GM19395 (cell line): Measurements from ENCODE around the gene XXYLT1.

Source experiments
- ATAC-seq: cut with Tn5 transposase; IDR thresholded peaks from one replicate; pipeline ENCODE4 v1.9.1; 2021; ENCODE audit warnings: mild to moderate bottlenecking, moderate library complexity; ENCODE audit not compliant: unreplicated experiment

The XXYLT1 gene

DNA sequence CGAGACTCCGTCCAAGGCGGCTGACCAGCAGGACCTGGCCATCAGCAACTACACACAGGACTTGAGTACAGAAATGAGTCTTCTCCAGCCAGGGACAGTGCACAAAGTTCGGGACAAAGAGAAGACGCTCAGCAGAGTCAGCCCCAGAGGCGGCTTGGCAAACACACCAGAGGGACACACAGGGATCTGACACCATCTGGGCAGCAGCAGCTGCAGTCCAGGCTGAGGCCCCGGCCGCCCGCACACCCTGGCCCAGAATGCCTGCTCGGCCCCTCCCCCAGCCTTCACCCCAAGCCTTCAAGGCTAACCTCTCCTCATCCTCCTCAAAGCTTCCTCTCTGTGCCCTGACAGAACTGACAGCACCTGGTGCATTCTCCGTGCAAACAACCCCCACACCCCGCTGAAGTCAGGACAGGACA, 61.1 kb downstream of the XXYLT1 start:
- ATAC-seq, result no peak

DNA sequence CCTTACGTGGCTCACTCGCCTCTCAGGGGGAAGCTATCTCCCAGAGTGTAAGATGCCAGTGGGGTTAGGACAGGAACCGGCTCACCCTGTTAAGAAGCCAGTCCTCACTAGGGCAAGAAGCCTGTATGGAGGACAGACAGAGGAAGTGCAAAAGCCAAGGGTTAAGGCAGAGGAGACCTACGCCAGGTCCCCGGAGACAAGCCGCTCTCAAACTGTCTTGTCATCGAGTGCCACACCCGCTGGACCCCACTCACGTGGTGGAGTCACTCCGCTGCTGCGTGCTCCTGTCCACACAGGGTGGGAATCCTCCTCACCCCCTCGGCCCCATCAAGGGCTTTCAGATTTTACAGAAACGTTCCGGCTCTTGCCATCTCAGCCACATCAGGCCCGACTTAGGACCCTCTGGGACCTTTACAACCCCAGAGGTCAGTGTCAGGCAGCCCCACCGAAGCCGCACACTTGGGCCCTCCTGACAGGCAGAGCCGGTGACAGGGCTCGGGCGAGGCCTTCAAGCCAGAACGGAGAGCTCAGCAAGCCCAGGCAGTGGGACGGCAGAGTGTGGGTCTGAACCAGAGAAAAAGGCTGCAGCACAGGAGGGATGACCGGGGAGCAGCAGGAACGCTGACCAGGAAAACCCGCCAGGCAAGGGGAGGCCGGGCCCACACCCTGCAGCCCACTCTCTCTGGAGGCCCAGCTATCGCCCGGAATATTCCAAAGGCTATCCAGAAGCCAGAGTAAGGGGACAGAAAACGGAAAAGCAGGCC, 61.7 kb downstream of the XXYLT1 start:
- ATAC-seq, result no peak

DNA sequence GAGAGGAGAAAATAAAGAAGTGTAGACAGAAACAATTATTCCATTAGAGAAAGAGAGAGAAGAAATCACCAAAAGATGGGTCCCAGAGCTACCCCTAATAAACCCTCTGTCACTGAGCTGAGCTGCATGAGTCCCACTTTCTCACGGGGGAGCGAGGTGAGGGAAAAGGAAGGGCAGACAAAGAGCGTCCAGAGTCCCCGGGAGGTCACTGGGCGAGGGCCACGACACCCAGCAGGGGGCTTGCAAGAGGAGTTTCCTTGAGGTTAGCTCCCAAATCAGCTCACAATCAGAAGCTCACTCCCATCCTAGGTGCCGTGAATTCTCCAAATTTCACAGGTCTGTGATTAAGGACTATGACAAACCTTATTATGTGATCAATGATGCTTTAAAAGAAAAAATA, 62.3 kb downstream of the XXYLT1 start:
- no peak for ATAC-seq

- ATAC-seq, result peak; percentile 88
Measured at GRCh38 chr3:195208183-195208582, 62.8 kb downstream of the XXYLT1 start.

DNA sequence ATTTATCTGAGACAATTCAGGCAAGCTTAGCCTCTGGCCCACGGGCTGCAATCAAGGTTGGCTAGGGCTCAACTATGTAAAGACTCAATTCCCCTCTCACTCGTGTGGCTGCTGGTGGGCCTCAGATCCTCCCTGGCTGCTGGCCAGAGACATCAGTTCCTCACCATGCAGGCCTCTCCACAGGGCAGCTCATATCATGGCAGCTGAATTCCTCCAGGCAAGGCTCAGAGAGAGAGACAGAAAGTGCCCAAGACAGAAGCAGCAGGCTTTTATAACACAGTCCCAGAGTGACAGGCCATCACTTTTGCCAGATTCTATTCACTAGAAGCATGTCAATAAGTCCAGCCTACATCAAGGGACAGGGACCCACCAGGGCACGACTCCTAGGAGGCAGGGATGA, 63.2 kb downstream of the XXYLT1 start:
- peak; percentile 28 for ATAC-seq

GRCh38 chr3:195207056-195207455, 63.9 kb downstream of the XXYLT1 start:
- no peak for ATAC-seq

DNA sequence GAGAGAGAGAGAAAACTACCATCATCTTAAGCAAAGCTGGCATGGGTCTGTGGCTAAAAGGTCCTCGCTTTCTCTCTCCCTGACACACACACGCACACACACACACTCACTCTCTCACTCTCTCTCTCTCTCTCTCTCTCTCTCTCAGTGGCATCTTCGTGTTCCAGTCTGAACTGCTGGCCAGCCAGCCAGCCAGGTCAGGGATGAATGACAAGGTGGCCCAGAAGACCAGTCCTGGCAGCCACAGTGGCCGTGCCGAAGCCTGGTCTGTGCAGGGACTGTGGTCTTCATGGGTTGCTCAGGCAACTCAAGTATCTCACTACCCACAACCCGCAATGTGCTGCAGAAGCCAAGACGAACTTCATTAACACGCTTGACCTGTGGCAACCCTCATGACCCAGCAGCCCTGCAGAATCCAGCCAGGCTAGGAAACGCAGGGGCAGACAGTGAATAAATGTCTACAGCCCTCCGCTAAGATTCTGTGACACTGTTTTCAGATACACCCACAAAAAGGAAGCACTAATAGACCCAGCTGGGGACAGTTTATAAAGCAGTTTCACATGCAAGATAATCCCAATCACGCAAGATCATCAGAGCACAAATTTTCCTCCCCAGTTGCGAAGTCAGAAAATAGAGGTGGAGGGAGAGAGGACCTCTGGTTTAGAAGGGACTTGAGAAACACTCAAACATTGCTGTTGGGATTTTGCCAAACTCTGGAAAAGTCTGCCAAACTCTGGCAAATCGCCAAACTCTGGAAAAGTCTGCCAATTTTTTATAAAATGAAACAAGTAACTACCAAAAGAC, 66.4 kb downstream of the XXYLT1 start:
- peak; percentile 39 for ATAC-seq

DNA sequence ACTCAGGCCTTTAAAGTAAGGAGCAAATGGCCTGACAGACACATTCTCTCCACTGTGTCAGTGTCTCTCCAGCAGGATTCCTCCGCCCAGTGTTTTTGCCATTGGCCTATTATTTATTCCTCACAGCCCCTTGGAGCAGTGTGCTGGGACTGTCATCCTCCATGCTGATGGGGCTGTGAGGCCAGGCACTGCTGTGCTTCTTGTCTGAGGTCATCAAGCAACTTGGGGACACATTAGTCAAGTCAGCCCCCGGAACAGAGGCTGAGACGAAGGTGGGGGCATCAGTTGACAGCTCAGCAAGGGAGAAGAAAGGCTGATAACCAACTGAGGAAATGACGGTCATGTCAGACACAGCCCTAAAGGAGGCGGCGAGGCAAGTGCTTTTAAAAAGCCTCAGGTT, 67.4 kb downstream of the XXYLT1 start:
- ATAC-seq, result no peak

- no peak for ATAC-seq
Measured at GRCh38 chr3:195201295-195201694, 69.7 kb downstream of the XXYLT1 start.

DNA sequence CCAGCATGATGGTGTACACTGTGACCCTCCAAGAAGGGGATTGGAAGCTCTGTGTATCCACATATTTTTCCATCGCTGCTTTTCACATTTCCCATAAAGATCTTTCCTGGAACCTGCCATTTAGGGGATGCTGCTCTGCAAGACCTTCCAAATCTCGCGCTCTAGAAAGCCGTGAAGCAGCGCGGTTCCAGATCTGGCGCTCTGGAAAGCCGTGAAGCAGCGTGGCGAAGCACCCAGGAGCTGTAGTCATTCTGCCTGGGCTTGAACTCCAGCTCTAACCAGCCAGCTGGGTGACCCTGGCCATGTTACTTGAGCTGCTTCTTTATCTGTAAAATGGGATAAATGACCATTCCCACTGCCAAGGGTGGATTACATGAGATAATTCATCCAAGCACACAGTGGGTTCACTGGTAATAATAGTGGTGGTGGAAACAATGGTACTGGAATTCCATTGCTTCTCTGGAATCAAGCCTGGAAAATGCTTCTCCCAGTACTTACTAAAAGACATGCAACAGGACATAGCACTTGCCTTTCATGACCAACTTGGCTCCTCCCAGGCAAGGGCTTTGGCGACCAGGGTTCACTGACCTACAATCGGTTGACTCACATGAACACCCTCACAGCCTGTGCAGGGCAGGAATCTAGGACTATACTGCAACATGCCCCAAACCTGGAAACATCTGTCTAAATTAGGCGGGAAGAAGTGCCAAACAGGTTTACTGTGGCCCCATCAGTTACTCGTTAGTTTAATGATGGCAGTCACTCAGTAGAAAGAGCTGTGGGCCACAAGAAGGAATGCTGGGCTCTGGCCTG, 70.7 kb downstream of the XXYLT1 start:
- ATAC-seq, result no peak

GRCh38 chr3:195198426-195199346, 72.3 kb downstream of the XXYLT1 start:
- ATAC-seq, result no peak

DNA sequence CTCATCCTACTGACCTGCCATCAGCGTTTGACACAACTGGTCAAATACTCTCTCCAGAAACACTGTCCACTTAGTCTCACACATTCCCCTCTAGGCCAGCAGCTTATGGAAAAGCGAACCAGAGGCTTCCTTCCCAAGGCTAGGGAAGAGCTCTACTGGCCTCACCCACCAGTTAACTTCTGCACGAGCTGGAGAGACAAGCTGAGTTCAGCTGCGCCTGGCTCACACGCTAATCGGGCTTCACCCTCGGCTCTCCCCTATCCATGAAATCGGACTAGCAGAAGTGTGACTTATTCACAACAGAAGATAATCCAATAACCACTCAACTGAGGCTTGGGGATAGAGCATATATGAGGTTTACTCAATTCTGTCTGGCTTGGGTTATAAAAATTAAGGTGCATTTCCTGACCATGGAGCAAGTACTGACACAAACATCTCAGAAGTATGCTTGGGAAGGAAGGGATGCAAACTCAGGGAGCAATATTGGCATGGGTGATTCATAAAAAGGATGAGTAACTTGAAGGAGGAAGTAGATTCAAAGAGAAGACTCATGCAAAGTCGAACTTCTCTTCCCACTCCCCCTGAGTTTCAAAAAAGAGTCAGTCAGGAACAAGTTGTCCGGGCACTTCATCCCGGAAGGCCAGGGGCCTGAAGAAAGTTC, 73.1 kb downstream of the XXYLT1 start:
- ATAC-seq, result no peak

GRCh38 chr3:195196266-195196665, 74.7 kb downstream of the XXYLT1 start:
- ATAC-seq, result no peak

- ATAC-seq, result no peak
Measured at GRCh38 chr3:195195321-195196209, 75.4 kb downstream of the XXYLT1 start.

GRCh38 chr3:195194559-195195206, 76.3 kb downstream of the XXYLT1 start:
- ATAC-seq, result no peak

GRCh38 chr3:195191580-195191979, 79.4 kb downstream of the XXYLT1 start:
- ATAC-seq, result no peak

- no peak for ATAC-seq
Measured at GRCh38 chr3:195189821-195190220, 81.1 kb downstream of the XXYLT1 start.

GRCh38 chr3:195188426-195188927, 82.5 kb downstream of the XXYLT1 start:
- no peak for ATAC-seq
